Naive B cell (primary cell): ENCODE measurements around the gene APBB2. TPM values are rescaled to one million over a fixed set of nuclear protein-coding genes. Genes with fewer than 3 reads are reported as not detected.

Experiments
- ATAC-seq, 2 donors: fragments of 150-1000 bp; cut with Tn5 transposase; 2 replicates each; pipeline ENCODE4 v1.10.0; 2021; ENCODE audit warnings: low read depth in 2 of 2, mild to moderate bottlenecking in 2 of 2, moderate library complexity in 2 of 2
- DNase-seq: peaks from one replicate; pipeline ENCODE4 v3.0.0; 2022
- H3K27ac Mint-ChIP-seq, 6 donors: one replicate each; pipeline ENCODE4 v1.8.0; 2020 to 2022; ENCODE audit warnings: mild to moderate bottlenecking in 6 of 6, mixed read lengths in 6 of 6, moderate library complexity in 5 of 6, inconsistent platforms in 2 of 6
- H3K27me3 Mint-ChIP-seq, 3 donors: one replicate each; pipeline ENCODE4 v1.8.0; 2021 to 2022; ENCODE audit warnings: mixed read lengths in 3 of 3, mild to moderate bottlenecking in 1 of 3
- H3K36me3 Mint-ChIP-seq, 2 donors: one replicate each; pipeline ENCODE4 v1.8.0; 2020 to 2022; ENCODE audit warnings: mixed read lengths in 2 of 2, inconsistent platforms in 1 of 2, mild to moderate bottlenecking in 1 of 2
- H3K4me1 Mint-ChIP-seq, 3 donors: one replicate each; pipeline ENCODE4 v1.8.0; 2020 to 2022; ENCODE audit warnings: mixed read lengths in 3 of 3, inconsistent platforms in 1 of 3, mild to moderate bottlenecking in 1 of 3, moderate library complexity in 1 of 3
- H3K4me3 Mint-ChIP-seq, 8 donors: one replicate each; pipeline ENCODE4 v1.8.0; 2020 to 2022; ENCODE audit warnings: mild to moderate bottlenecking in 8 of 8, mixed read lengths in 8 of 8, moderate library complexity in 8 of 8, inconsistent platforms in 2 of 8
- H3K9me3 Mint-ChIP-seq, 7 donors: one replicate each; pipeline ENCODE4 v1.8.0; 2020 to 2022; ENCODE audit warnings: mixed read lengths in 7 of 7, mild to moderate bottlenecking in 5 of 7, inconsistent platforms in 2 of 7, moderate library complexity in 1 of 7
- polyA plus RNA-seq, 6 donors: library from polyadenylated mRNA; unstranded; fragments of 300-500 nt; fragmentation: Illumina TruSeq; gene quantifications; one replicate each; pipeline ENCODE4 v1.2.3, GENCODE V29; 2021; ENCODE audit warnings: low read depth in 6 of 6

The APBB2 gene
- polyA plus RNA-seq, 6 donors from 2014 or later, result 8.6 to 23.5 (median 15.7) TPM

DNA sequence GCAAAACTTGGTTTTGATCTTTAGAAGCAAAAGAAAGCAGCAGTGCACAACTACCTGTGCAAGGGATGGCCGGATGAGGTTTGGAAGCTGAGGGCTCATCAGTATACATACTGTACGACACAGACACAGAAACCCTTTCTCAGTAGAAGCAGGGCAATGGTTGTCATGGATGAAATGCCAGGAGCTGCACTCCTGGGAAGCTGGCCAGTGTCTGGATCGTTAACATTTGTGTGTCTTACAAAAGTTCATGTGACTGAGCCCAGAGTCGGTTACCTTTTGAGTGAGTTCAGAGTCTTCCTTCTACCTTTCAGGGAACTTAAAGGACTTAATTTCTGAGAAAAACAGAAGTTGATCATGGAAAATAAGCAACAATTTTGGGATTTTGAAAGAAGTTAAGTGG lies 230.3 kb downstream of the APBB2 start:
- Mint-ChIP-seq H3K4me1 (no peaks in the 10 kb centered on the region), H3K27me3 (no peaks in the 10 kb centered on the region), H3K36me3 (no peaks in the 10 kb centered on the region), H3K27ac (no peak overlapping the region), H3K9me3 (peaks cover 0 to 17% (median 2%) of the 10 kb centered on the region in 7 donors), H3K4me3 (no peak overlapping the region)
- ATAC-seq, result no peak
- DNase-seq, result no peak

DNA sequence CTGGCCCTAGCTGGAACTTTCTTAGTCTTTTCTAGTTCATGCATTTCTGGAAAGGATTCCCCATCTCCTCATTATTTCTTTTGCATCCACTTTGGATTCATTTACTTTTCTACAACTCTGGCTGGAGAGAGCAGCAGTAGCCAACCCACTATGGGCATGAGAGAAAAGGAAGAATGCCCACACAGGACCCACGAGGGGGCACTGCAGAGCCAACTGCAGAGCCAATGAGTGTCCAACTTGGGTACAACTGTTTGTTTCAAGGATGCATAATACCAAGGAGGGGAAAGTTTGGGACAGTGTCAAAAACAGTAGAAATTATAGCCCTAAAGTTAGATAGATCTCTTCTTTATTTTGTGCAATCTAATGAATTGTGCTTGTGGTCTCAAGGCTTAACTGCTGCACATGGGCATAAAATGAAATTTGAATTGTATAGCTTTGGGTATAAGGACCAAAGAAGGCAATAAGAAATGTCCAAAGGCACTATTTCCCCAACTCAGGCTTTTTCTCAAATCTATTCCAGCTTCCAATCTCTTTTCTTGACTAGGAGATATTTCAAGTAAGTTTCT lies 233.9 kb downstream of the APBB2 start:
- peaks cover 0 to 6% (median 4%) of the 10 kb centered on the region in 3 donors for H3K27me3 Mint-ChIP-seq
- no peak for ATAC-seq
- H3K27ac Mint-ChIP-seq, result no peak overlapping the region
- H3K4me3 Mint-ChIP-seq, result peak overlapping the region in 1 of 8 donors; percentile 25
- peaks cover 0 to 33% (median 4%) of the 10 kb centered on the region in 7 donors for H3K9me3 Mint-ChIP-seq
- H3K4me1 Mint-ChIP-seq, result no peaks in the 10 kb centered on the region
- no peaks in the 10 kb centered on the region for H3K36me3 Mint-ChIP-seq
- no peak for DNase-seq

DNA sequence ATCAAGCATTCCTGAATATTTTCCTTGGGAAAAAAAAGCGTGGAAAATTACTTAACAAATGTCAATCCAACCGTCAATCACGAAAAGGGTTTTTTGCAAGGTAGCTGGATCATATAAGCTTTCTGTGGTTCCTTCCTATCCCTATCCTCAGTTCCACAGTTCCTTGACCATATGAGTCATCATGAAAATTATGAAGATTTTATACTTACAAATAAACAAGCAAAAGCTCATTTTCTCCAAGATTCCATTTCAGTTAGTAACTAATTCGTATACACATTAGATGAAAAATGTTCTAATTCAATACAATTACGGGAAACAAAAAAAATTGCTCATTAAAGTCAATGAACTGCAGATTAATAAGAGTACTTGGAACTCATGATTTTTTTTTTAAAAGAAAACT lies 235.8 kb downstream of the APBB2 start:
- ATAC-seq (no peak), DNase-seq (no peak)
- H3K36me3 Mint-ChIP-seq, result no peaks in the 10 kb centered on the region
- H3K27ac Mint-ChIP-seq, result no peak overlapping the region
- peaks cover 11 to 25% (median 12%) of the 10 kb centered on the region in 3 donors for H3K27me3 Mint-ChIP-seq
- no peak overlapping the region for H3K4me3 Mint-ChIP-seq
- H3K4me1 Mint-ChIP-seq, result no peaks in the 10 kb centered on the region
- peaks cover 0 to 33% (median 4%) of the 10 kb centered on the region in 7 donors for H3K9me3 Mint-ChIP-seq

DNA sequence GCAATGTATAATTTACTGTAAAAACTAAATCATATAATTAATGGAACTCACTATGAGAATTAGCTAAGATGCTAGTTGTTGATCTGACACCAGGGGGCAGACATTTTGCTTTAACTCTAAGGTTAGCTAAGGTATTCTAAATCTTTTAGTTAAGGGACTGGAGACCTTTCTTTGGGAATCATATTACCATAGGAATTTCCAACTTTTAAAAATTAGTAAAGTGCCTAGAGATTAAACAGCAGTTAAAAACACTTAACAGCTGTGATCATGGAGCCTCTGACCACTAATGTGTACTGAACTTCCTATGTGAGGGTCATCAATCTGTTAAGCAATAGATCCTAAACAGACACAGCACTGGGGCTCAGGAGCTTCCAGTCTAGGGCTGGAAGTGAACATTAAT lies 238.0 kb downstream of the APBB2 start:
- ATAC-seq (no peak), DNase-seq (no peak)
- peaks cover 11 to 32% (median 19%) of the 10 kb centered on the region in 3 donors for H3K27me3 Mint-ChIP-seq
- H3K9me3 Mint-ChIP-seq, result peaks cover 0 to 33% (median 4%) of the 10 kb centered on the region in 7 donors
- no peaks in the 10 kb centered on the region for H3K4me1 Mint-ChIP-seq
- H3K36me3 Mint-ChIP-seq, result no peaks in the 10 kb centered on the region
- no peak overlapping the region for H3K4me3 Mint-ChIP-seq
- no peak overlapping the region for H3K27ac Mint-ChIP-seq

DNA sequence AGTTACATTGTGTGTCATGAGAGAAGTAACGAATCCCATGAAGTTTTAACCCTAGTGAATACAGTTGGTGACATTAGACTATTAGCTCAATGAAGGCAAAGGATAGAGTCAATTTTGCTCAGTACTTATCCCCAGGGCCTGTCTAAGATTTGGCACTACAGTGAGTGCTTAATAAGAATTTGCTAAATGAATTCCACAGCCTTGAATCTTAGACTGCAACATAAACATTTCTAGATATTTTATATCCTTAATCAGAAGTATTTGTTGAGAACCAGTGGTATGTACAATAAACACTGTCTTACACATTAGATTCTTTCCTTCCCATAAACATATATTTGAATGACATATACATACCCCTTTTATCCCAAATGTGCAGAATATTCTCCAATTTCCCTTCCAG lies 241.6 kb downstream of the APBB2 start:
- Mint-ChIP-seq H3K36me3 (no peaks in the 10 kb centered on the region), H3K4me3 (no peak overlapping the region), H3K4me1 (no peaks in the 10 kb centered on the region), H3K27ac (peak overlapping the region in 1 of 6 donors; percentile 53), H3K27me3 (peaks cover 11 to 32% (median 19%) of the 10 kb centered on the region in 3 donors), H3K9me3 (peaks cover 0 to 3% (median 2%) of the 10 kb centered on the region in 7 donors)
- DNase-seq, result no peak
- ATAC-seq, result no peak

DNA sequence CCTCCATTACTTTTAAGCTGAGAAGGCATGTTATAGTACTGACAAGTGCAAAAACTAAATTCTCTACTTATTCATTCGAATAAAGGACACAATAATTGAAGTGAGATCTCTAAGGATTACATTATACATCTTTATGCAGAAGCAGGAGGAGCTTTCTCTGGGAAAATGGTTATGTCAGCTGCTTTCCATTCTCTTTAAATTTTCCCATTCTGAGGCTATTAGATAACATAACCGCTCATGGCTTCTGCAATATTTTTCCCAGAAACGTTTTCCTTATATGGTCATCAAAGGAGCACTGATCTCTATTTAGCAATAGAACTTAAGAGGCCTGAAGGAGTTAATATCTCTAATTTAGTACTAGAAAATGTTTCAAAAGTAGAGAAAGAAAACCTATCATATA lies 243.0 kb downstream of the APBB2 start:
- H3K27me3 Mint-ChIP-seq, result peaks cover 11 to 32% (median 19%) of the 10 kb centered on the region in 3 donors
- no peaks in the 10 kb centered on the region for H3K4me1 Mint-ChIP-seq
- no peak for DNase-seq
- no peaks in the 10 kb centered on the region for H3K36me3 Mint-ChIP-seq
- no peak for ATAC-seq
- peaks cover 0 to 2% (median 0%) of the 10 kb centered on the region in 7 donors for H3K9me3 Mint-ChIP-seq
- H3K4me3 Mint-ChIP-seq, result no peak overlapping the region
- H3K27ac Mint-ChIP-seq, result no peak overlapping the region

DNA sequence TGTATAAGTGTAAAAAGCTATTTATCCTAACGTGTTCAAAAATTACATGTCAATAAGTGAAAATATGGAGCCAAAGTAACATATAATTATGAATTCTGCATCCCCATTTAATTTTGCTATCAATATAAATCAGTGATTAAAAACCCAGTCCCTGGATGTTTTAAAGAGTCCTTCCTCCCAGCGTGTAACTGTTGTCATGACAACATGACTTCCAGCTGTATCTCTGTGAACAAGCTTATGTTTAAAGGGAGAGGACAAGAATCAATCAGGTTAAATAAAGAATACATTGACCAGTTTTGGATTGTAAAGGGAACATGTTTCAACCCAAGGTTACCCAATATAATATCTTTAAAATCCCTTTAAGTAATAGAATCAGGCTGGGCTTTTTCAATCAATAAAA lies 244.8 kb downstream of the APBB2 start:
- H3K27ac Mint-ChIP-seq, result no peak overlapping the region
- no peaks in the 10 kb centered on the region for H3K36me3 Mint-ChIP-seq
- ATAC-seq (no peak), DNase-seq (no peak)
- no peaks in the 10 kb centered on the region for H3K4me1 Mint-ChIP-seq
- H3K4me3 Mint-ChIP-seq, result no peak overlapping the region
- H3K27me3 Mint-ChIP-seq, result peaks cover 0 to 17% (median 14%) of the 10 kb centered on the region in 3 donors
- peaks cover 0 to 2% (median 0%) of the 10 kb centered on the region in 7 donors for H3K9me3 Mint-ChIP-seq

DNA sequence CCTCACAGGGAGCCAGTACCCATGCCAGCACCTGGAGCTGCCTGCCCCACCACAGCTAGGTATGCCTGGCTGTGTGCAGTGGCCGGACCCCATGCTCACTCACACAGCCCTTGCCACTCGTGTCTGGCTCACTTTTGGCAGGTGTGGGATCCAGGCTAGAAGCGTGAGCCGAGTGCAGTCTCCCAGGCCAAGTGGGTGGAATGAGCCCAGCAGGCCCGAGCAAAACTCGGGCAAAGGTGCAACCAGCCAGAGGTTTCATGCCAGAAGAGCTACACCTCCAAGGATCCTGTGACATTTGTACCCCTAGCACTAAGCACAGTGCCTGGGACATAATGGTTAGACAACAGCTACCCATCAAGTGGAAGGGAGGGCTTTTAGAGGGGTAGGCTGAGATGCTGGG lies 246.8 kb downstream of the APBB2 start:
- Mint-ChIP-seq H3K4me1 (no peaks in the 10 kb centered on the region), H3K36me3 (no peaks in the 10 kb centered on the region), H3K27me3 (no peaks in the 10 kb centered on the region), H3K4me3 (no peak overlapping the region), H3K9me3 (peaks cover 0 to 2% (median 0%) of the 10 kb centered on the region in 7 donors), H3K27ac (no peak overlapping the region)
- no peak for DNase-seq
- ATAC-seq, result no peak

DNA sequence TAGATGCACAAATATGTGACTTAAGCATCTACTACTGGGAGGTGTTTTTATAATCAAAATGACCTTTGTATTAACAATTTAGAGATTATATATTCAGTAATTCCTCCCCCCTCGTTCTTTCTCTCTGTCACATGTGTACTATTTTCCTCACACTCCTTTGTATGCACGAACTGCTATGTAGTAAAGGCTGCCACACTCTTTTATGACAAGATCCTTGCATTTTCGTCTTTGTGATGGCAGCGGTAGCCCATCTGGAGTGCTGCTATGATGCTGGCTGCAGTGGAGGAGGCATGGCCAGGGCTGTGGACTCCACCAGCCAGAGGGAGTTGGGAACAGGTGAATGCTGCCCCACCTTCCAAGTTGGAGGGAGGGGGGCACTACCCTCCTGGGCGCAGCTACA lies 248.3 kb downstream of the APBB2 start:
- H3K36me3 Mint-ChIP-seq, result no peaks in the 10 kb centered on the region

DNA sequence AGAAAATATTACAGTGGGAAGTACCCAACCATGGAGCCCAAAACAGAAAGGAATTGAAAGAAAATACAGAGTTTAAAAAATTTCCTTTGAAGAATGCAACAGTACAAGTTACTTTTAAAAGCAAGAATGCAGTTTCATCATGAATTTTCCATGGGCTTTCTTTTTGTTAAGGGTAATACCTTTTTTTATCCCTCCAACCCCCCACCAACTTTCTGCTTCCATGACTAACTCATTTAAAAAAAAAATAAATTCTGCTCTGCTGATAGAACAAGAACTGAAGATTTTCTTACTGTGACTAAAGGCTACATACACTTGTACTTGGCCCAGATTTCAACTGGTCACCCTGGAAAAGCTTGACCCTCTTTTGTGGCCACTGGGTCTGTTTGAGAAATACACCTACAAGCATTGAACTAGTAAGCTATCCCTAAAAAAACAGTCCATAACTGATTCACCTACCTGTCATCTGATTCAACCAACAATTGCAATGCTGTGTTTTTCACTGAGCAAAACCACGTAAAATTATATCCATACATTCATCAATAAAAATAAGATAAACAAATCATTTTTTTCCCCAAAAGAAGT lies 250.4 kb downstream of the APBB2 start:
- Mint-ChIP-seq H3K27ac (no peak overlapping the region), H3K9me3 (peaks cover 0 to 11% (median 0%) of the 10 kb centered on the region in 7 donors), H3K4me3 (no peak overlapping the region), H3K4me1 (no peaks in the 10 kb centered on the region), H3K27me3 (peaks cover 4 to 8% (median 5%) of the 10 kb centered on the region in 3 donors), H3K36me3 (no peaks in the 10 kb centered on the region)
- no peak for ATAC-seq
- DNase-seq, result no peak

More for the DNA sequence above, 248.3 kb downstream of the APBB2 start:
- ATAC-seq (no peak), DNase-seq (no peak)
- H3K4me3 Mint-ChIP-seq, result no peak overlapping the region
- no peak overlapping the region for H3K27ac Mint-ChIP-seq
- peaks cover 0 to 4% (median 0%) of the 10 kb centered on the region in 3 donors for H3K27me3 Mint-ChIP-seq
- H3K4me1 Mint-ChIP-seq, result no peaks in the 10 kb centered on the region
- peaks cover 0 to 3% (median 0%) of the 10 kb centered on the region in 7 donors for H3K9me3 Mint-ChIP-seq

DNA sequence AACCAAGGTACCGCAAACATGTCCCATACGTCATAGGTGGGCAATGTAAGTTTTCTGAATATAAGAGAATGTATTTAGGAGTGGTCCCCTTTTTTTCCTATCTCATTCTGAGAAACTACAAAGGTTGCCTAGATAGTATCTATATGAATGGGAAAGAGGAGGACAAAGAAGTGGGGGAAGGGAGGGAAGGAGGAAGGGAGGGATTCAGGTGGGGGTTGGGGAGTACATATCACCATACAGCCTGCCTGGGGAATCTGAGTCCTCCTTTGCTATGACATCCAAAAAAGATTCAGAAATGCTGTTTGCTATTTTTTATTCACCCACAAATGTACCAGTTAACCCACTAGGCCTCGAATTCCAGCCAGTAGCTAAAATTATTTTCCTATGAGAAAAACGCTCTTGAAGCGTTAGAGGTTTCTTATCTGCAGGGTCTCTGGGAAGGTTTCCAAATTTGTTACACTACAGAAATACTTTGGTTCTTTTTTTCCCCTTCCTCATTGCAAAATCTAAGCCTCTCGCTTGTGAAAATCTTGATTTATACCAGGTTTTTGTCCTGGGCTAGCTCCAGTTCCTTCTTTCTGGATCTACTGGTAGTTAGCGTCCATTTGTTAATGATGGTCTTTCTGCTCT lies 251.7 kb downstream of the APBB2 start:
- ATAC-seq (no peak), DNase-seq (no peak)
- Mint-ChIP-seq H3K27me3 (peaks cover 4 to 10% (median 8%) of the 10 kb centered on the region in 3 donors), H3K9me3 (peaks cover 0 to 11% (median 0%) of the 10 kb centered on the region in 7 donors), H3K27ac (no peak overlapping the region), H3K4me3 (no peak overlapping the region), H3K4me1 (no peaks in the 10 kb centered on the region), H3K36me3 (no peaks in the 10 kb centered on the region)

DNA sequence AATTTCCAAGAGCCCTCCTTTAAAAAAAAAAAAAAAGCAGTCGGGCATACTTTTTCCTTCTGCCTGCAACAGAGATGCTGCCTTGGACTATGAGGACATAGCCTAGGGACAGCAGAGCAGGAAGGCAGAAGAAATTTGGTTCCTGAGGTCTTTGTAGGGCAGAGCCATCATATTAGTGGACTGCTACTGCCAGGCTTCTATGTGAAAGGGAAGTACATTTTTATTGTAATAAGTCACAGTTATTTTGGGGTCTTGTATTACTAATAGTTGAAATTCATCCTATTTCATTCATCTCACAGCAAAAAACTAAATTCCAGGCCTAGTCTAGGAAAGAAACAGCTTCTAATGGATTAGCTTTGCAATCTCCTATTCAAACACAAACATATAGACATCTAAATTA lies 253.4 kb downstream of the APBB2 start:
- peaks cover 4 to 10% (median 8%) of the 10 kb centered on the region in 3 donors for H3K27me3 Mint-ChIP-seq
- no peak overlapping the region for H3K4me3 Mint-ChIP-seq
- H3K27ac Mint-ChIP-seq, result no peak overlapping the region
- DNase-seq (no peak), ATAC-seq (no peak)
- H3K4me1 Mint-ChIP-seq, result no peaks in the 10 kb centered on the region
- H3K36me3 Mint-ChIP-seq, result no peaks in the 10 kb centered on the region
- H3K9me3 Mint-ChIP-seq, result peaks cover 0 to 11% (median 0%) of the 10 kb centered on the region in 7 donors

DNA sequence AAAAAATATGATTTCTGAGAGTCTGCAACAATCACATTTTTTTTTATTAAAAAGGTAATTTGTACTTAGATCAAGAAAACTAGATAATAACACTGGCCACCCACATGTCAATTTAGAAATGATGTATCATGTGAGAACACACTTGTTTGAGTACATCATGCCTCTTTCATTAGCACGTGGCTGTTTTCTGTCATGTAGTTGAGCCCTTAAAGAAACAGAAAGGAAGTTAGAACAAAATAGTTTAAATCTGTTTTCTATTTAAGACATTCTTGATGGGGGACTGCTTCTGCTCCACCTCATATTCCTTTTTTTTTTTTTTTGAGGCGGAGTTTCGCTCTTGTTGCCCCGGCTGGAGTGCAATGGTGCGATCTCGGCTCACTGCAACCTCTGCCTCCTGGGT lies 257.1 kb downstream of the APBB2 start:
- no peak for DNase-seq
- H3K9me3 Mint-ChIP-seq, result peaks cover 0 to 11% (median 0%) of the 10 kb centered on the region in 7 donors
- H3K4me1 Mint-ChIP-seq, result peaks cover 0 to 3% (median 0%) of the 10 kb centered on the region in 3 donors
- ATAC-seq, result no peak
- H3K4me3 Mint-ChIP-seq, result no peak overlapping the region
- no peak overlapping the region for H3K27ac Mint-ChIP-seq
- H3K27me3 Mint-ChIP-seq, result peaks cover 4 to 10% (median 8%) of the 10 kb centered on the region in 3 donors
- no peaks in the 10 kb centered on the region for H3K36me3 Mint-ChIP-seq

DNA sequence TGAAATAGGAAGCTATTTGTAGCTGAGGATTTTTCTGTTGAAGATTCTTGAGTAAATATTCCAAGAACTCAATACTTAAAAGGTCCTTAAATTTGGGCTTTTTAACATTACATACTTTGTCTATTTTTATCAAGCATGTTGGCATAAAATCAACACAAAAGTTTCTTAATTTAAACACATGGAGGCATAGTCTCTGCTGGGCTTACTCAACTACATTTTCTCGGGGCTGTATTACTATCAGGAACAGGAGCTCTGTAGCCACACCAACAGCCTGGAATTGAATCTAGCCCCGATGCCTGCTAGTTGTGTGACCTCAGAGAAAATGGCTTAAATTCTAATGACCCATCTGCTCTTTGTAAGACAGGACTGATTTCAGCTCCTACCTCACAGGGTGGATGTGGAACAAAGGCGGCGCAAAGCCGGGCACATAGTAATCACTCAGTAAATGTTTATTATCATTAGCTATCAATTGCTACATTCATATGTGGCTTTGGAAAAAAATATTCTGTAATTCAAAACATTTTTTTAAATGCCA lies 257.6 kb downstream of the APBB2 start:
- H3K4me1 Mint-ChIP-seq, result peaks cover 0 to 3% (median 0%) of the 10 kb centered on the region in 3 donors
- H3K36me3 Mint-ChIP-seq, result no peaks in the 10 kb centered on the region
- DNase-seq, result no peak
- H3K27me3 Mint-ChIP-seq, result peaks cover 4 to 10% (median 6%) of the 10 kb centered on the region in 3 donors
- ATAC-seq, result no peak
- H3K9me3 Mint-ChIP-seq, result peaks cover 0 to 11% (median 0%) of the 10 kb centered on the region in 7 donors
- H3K27ac Mint-ChIP-seq, result no peak overlapping the region
- H3K4me3 Mint-ChIP-seq, result no peak overlapping the region
